SK-N-SH (cell line): Measurements from ENCODE around the gene CPLANE2.

Source experiments
- CHD2 ChIP-seq: fragments of 150-350 bp; IDR thresholded peaks from 2 replicates; pipeline ENCODE4 v1.6.1; 2018; ENCODE audit warnings: low read length; ENCODE audit not compliant: partially characterized antibody
- CTCF ChIP-seq: fragments of 200-600 bp; sonication (generic); IDR thresholded peaks from 2 replicates; pipeline ENCODE4 v1.6.1; 2017; ENCODE audit warnings: antibody characterized with exemption, mild to moderate bottlenecking, moderate library complexity
- EP300 ChIP-seq, 2 experiments: IDR thresholded peaks; 2 replicates each; pipeline versions ENCODE4 v1.4.0 to v1.6.1; 2012; ENCODE audit warnings: borderline replicate concordance in 1 of 2, low read depth in 1 of 2, low read length in 1 of 2
- FOXM1 ChIP-seq: IDR thresholded peaks from 2 replicates; pipeline ENCODE4 v1.4.0; 2012; ENCODE audit warnings: low read depth, mild to moderate bottlenecking
- POLR2AphosphoS5 ChIP-seq: IDR thresholded peaks from 2 replicates; pipeline ENCODE4 v1.6.1; 2012; ENCODE audit warnings: low read depth, low read length
- REST ChIP-seq: IDR thresholded peaks from 2 replicates; pipeline ENCODE4 v1.6.1; 2012; ENCODE audit warnings: mild to moderate bottlenecking, low read depth, low read length, moderate library complexity
- RFX5 ChIP-seq: IDR thresholded peaks from 2 replicates; pipeline ENCODE4 v1.6.1; 2012; ENCODE audit warnings: mild to moderate bottlenecking, improper control_type of control experiment, low read length
- TCF12 ChIP-seq: IDR thresholded peaks from 2 replicates; pipeline ENCODE4 v1.4.0; 2012

- TF ChIP-seq RFX5 (no peak), CTCF (no peak), FOXM1 (no peak), TCF12 (no peak), CHD2 (no peak), REST (no peak), POLR2AphosphoS5 (no peak), EP300 (IDR thresholded peaks at IDR 0.05; ENCODE audit: borderline replicate concordance in 1 of 2, low read depth in 1 of 2, low read length in 1 of 2) (no peak)
Measured at GRCh38 chr1:16213013-16213412, 24.0 kb downstream of the CPLANE2 start.
